DMS79 treated with DMSO at 0.1 percent for 48 hours (cell line): Measurements from ENCODE around the gene MYO7B.
"Not testable (repeated sequence)": the region's sequence is repeated elsewhere in the genome, so short reads cannot be mapped to it uniquely, and the experiment has no call there.

Source experiments
- DNase-seq: peaks from one replicate; lab custom pipeline; 2025; lab: John Stamatoyannopoulos, UW

MYO7B gene

GRCh38 chr2:127552336-127552735 is 16.9 kb downstream of the MYO7B start:
- DNase-seq = no peak

- no peak for DNase-seq
Observed at GRCh38 chr2:127552846-127553245, 17.4 kb downstream of the MYO7B start.

- DNase-seq = no peak
Observed at GRCh38 chr2:127558911-127559310, 23.4 kb downstream of the MYO7B start.

GRCh38 chr2:127559454-127559853 is 24.0 kb downstream of the MYO7B start:
- DNase-seq = no peak

- DNase-seq = no peak
Observed at GRCh38 chr2:127560201-127560930, 24.9 kb downstream of the MYO7B start.

GRCh38 chr2:127560931-127561280 is 25.4 kb downstream of the MYO7B start:
- DNase-seq = no peak

GRCh38 chr2:127561371-127561770 is 25.9 kb downstream of the MYO7B start:
- DNase-seq = no peak

GRCh38 chr2:127562936-127563335 is 27.5 kb downstream of the MYO7B start:
- no peak for DNase-seq

GRCh38 chr2:127563458-127564428 is 28.3 kb downstream of the MYO7B start:
- DNase-seq = no peak

GRCh38 chr2:127564429-127565260 is 29.2 kb downstream of the MYO7B start:
- DNase-seq = no peak

- no peak for DNase-seq
Observed at GRCh38 chr2:127565261-127566138, 30.0 kb downstream of the MYO7B start.

GRCh38 chr2:127566139-127566417 is 30.6 kb downstream of the MYO7B start:
- no peak for DNase-seq

GRCh38 chr2:127566576-127566975 is 31.1 kb downstream of the MYO7B start:
- no peak for DNase-seq

GRCh38 chr2:127567351-127567854 is 31.9 kb downstream of the MYO7B start:
- DNase-seq = no peak

GRCh38 chr2:127568128-127568527 is 32.6 kb downstream of the MYO7B start:
- DNase-seq = no peak

- no peak for DNase-seq
Observed at GRCh38 chr2:127569666-127570065, 34.2 kb downstream of the MYO7B start.

GRCh38 chr2:127570282-127571250 is 35.1 kb downstream of the MYO7B start:
- no peak for DNase-seq

- not testable (repeated sequence) for DNase-seq
Observed at GRCh38 chr2:127572352-127572751, 36.9 kb downstream of the MYO7B start.

GRCh38 chr2:127572841-127573240 is 37.4 kb downstream of the MYO7B start:
- no peak for DNase-seq

GRCh38 chr2:127573298-127573697 is 37.8 kb downstream of the MYO7B start:
- no peak for DNase-seq
